MM.1S (cell line): ENCODE data around the gene FAM163A.

ENCODE experiments used
- DNase-seq: peaks from one replicate; pipeline ENCODE4 v3.0.0-alpha.2; 2015
- H2AFZ ChIP-seq: fragments of 300-600 bp; sonication (generic); 2 replicates; pipeline ENCODE4 v1.6.0; 2016; ENCODE audit warnings: antibody characterized with exemption, low read length
- H3F3A ChIP-seq: fragments of 300-600 bp; sonication (generic); 2 replicates; pipeline ENCODE4 v1.6.1; 2016; ENCODE audit warnings: mild to moderate bottlenecking, antibody characterized with exemption, low read length, moderate library complexity, mixed read lengths; ENCODE audit not compliant: insufficient read depth
- H3K27ac ChIP-seq: fragments of 300-600 bp; sonication (generic); 2 replicates; pipeline ENCODE4 v1.5.1; 2016; ENCODE audit warnings: mild to moderate bottlenecking, low read length
- H3K27me3 ChIP-seq: fragments of 300-600 bp; sonication (generic); replicated peaks from 2 replicates; pipeline ENCODE4 v1.6.0; 2016; ENCODE audit warnings: low read length; ENCODE audit not compliant: insufficient read depth
- H3K36me3 ChIP-seq: fragments of 300-600 bp; sonication (generic); replicated peaks from 2 replicates; pipeline ENCODE4 v1.6.1; 2016; ENCODE audit warnings: mild to moderate bottlenecking, low read length, mixed read lengths; ENCODE audit not compliant: insufficient read depth
- H3K4me1 ChIP-seq: fragments of 300-600 bp; sonication (generic); 2 replicates; pipeline ENCODE4 v1.6.1; 2016; ENCODE audit warnings: low read length, mixed read lengths
- H3K4me2 ChIP-seq: fragments of 300-600 bp; sonication (generic); 2 replicates; pipeline ENCODE4 v1.6.0; 2016; ENCODE audit warnings: low read depth, low read length
- H3K4me3 ChIP-seq: fragments of 300-600 bp; sonication (generic); 2 replicates; pipeline ENCODE4 v1.5.1; 2016; ENCODE audit warnings: low read length, mixed read lengths
- H3K79me2 ChIP-seq: fragments of 300-600 bp; sonication (generic); 2 replicates; pipeline ENCODE4 v1.6.1; 2016; ENCODE audit warnings: mixed run types, low read length, mixed read lengths
- H3K9ac ChIP-seq: fragments of 300-600 bp; sonication (generic); 2 replicates; pipeline ENCODE4 v1.6.1; 2016; ENCODE audit warnings: low read length, mixed read lengths
- H3K9me2 ChIP-seq: fragments of 300-600 bp; sonication (generic); replicated peaks from 2 replicates; pipeline ENCODE4 v1.6.1; 2016; ENCODE audit warnings: mild to moderate bottlenecking, low read length, mixed read lengths; ENCODE audit not compliant: insufficient read depth
- H3K9me3 ChIP-seq: fragments of 300-600 bp; sonication (generic); replicated peaks from 2 replicates; pipeline ENCODE4 v1.6.1; 2016; ENCODE audit warnings: mild to moderate bottlenecking, low read length, mixed read lengths; ENCODE audit not compliant: insufficient read depth
- H4K20me1 ChIP-seq: fragments of 300-600 bp; sonication (generic); 2 replicates; pipeline ENCODE4 v1.6.1; 2016; ENCODE audit warnings: mild to moderate bottlenecking, low read length, moderate library complexity, mixed read lengths; ENCODE audit not compliant: insufficient read depth
- CTCF ChIP-seq: fragments of 300-600 bp; sonication (generic); IDR thresholded peaks from 2 replicates; pipeline ENCODE4 v1.5.1; 2016; ENCODE audit warnings: antibody characterized with exemption, low read length, mixed read lengths
- EZH2 ChIP-seq: fragments of 300-600 bp; sonication (generic); optimal IDR thresholded peaks from 2 replicates; pipeline ENCODE3; 2017; ENCODE audit warnings: low read depth, mild to moderate bottlenecking, antibody characterized with exemption, low read length, mixed read lengths
- EZH2phosphoT487 ChIP-seq: fragments of 300-600 bp; sonication (generic); IDR thresholded peaks from 2 replicates; pipeline ENCODE4 v1.6.1; 2018; ENCODE audit warnings: antibody characterized with exemption, low read length

FAM163A gene

GRCh38 chr1:179810367-179810715 lies 67.2 kb downstream of the FAM163A start:
- H3K4me3 ChIP-seq: no peak overlapping the region
- H4K20me1 ChIP-seq: no peaks in the 10 kb centered on the region
- no peaks in the 10 kb centered on the region for H3K79me2 ChIP-seq
- no peaks in the 10 kb centered on the region for H3K9me3 ChIP-seq
- H2AFZ ChIP-seq: no peak overlapping the region
- H3F3A ChIP-seq: no peaks in the 10 kb centered on the region; the same call in 1 of the 2 replicates
- no peak overlapping the region for H3K27ac ChIP-seq
- no peak overlapping the region for H3K9ac ChIP-seq
- H3K36me3 ChIP-seq: no peaks in the 10 kb centered on the region
- no peak for DNase-seq
- no peak overlapping the region for H3K4me2 ChIP-seq
- H3K27me3 ChIP-seq: peaks cover 9% of the 10 kb centered on the region
- H3K4me1 ChIP-seq: peaks cover 7% of the 10 kb centered on the region
- no peaks in the 10 kb centered on the region for H3K9me2 ChIP-seq
- TF ChIP-seq EZH2 (no peak), EZH2phosphoT487 (no peak)

- no peaks in the 10 kb centered on the region for H3K79me2 ChIP-seq
- DNase-seq: no peak
- no peak overlapping the region for H3K4me2 ChIP-seq
- no peak overlapping the region for H3K27ac ChIP-seq
- no peak for TF ChIP-seq CTCF
- no peak for TF ChIP-seq EZH2
- TF ChIP-seq EZH2phosphoT487: no peak
- H3K36me3 ChIP-seq: no peaks in the 10 kb centered on the region
- no peaks in the 10 kb centered on the region; the same call in 1 of the 2 replicates for H3F3A ChIP-seq
- H2AFZ ChIP-seq: no peak overlapping the region
- H3K9ac ChIP-seq: no peak overlapping the region
- H4K20me1 ChIP-seq: no peaks in the 10 kb centered on the region
- H3K9me3 ChIP-seq: no peaks in the 10 kb centered on the region
- H3K4me1 ChIP-seq: peaks cover 10% of the 10 kb centered on the region
- H3K9me2 ChIP-seq: no peaks in the 10 kb centered on the region
- H3K27me3 ChIP-seq: peaks cover 9% of the 10 kb centered on the region
- H3K4me3 ChIP-seq: no peak overlapping the region
Observed at GRCh38 chr1:179812501-179813292, 69.6 kb downstream of the FAM163A start.

GRCh38 chr1:179813626-179814545 lies 70.8 kb downstream of the FAM163A start:
- Histone ChIP-seq H3K79me2 (no peaks in the 10 kb centered on the region), H3F3A (no peaks in the 10 kb centered on the region; the same call in 1 of the 2 replicates), H3K36me3 (no peaks in the 10 kb centered on the region), H3K9me3 (no peaks in the 10 kb centered on the region), H3K9me2 (no peaks in the 10 kb centered on the region), H4K20me1 (no peaks in the 10 kb centered on the region), H2AFZ (peak overlapping the region; percentile 89), H3K4me2 (peak overlapping the region; percentile 98), H3K27me3 (peaks cover 9% of the 10 kb centered on the region), H3K4me3 (peak overlapping the region; percentile 62), H3K9ac (peak overlapping the region; percentile 29; the same call in 1 of the 2 replicates), H3K4me1 (peaks cover 10% of the 10 kb centered on the region), H3K27ac (no peak overlapping the region)
- no peak for DNase-seq
- TF ChIP-seq CTCF (no peak), EZH2phosphoT487 (no peak), EZH2 (no peak)
